IMR-90 (cell line): Measurements from ENCODE around the gene GDI2. TPM values are rescaled to one million over a fixed set of nuclear protein-coding genes. Genes with fewer than 3 reads are reported as not detected.

Experiments used
- ATAC-seq: fragments of 200-7000 bp; cut with Tn5 transposase; 2 replicates; pipeline ENCODE4 v1.9.1; 2020; ENCODE audit warnings: low read depth, mild to moderate bottlenecking, moderate library complexity
- BruUV-seq: library from RNA; stranded (reverse); fragments of 400-500 nt; replicated peaks from 2 replicates; lab custom pipeline; 2021; lab: Mats Ljungman, UMichigan
- CTCF ChIA-PET: fragments of 300-600 bp; formaldehyde crosslinking; extraction: SDS; loops from one replicate; lab custom pipeline; 2021; ENCODE audit warnings: antibody characterized with exemption; lab: Yijun Ruan, JAX
- POLR2A ChIA-PET: fragments of 300-600 bp; sonication (Branson Sonifier 250); formaldehyde crosslinking; loops from one replicate; lab custom pipeline; 2022; ENCODE audit warnings: antibody characterized with exemption; ENCODE audit not compliant: unreplicated experiment; lab: Charles Lee
- DNase-seq: peaks from one replicate; pipeline ENCODE4 v3.0.0; 2013
- H2AFZ ChIP-seq: replicated peaks from 2 replicates; pipeline ENCODE3; 2013; ENCODE audit warnings: low read length, mild to moderate bottlenecking; ENCODE audit not compliant: poor library complexity
- H2AK5ac ChIP-seq: 2 replicates; pipeline ENCODE4 v1.6.1; 2013; ENCODE audit warnings: low read depth, low read length, inconsistent platforms
- H2AK9ac ChIP-seq: replicated peaks from 2 replicates; pipeline ENCODE3; 2013; ENCODE audit warnings: mild to moderate bottlenecking, low read depth, low read length, moderate library complexity; ENCODE audit not compliant: poor library complexity
- H2BK120ac ChIP-seq: 2 replicates; pipeline ENCODE4 v1.6.1; 2013; ENCODE audit warnings: low read depth, low read length, inconsistent platforms
- H2BK15ac ChIP-seq: 3 replicates; pipeline ENCODE4 v1.6.1; 2013; ENCODE audit warnings: low read depth, low read length, inconsistent platforms
- H2BK20ac ChIP-seq: 2 replicates; pipeline ENCODE4 v1.6.1; 2013; ENCODE audit warnings: low read depth, mild to moderate bottlenecking, inconsistent platforms, low read length, moderate library complexity
- H2BK5ac ChIP-seq: 2 replicates; pipeline ENCODE4 v1.6.1; 2013; ENCODE audit warnings: mild to moderate bottlenecking, low read depth, low read length, inconsistent platforms; ENCODE audit not compliant: poor library complexity, severe bottlenecking
- H3K14ac ChIP-seq: replicated peaks from 2 replicates; pipeline ENCODE4 v1.6.1; 2013; ENCODE audit warnings: low read depth, low read length, inconsistent platforms
- H3K18ac ChIP-seq: 2 replicates; pipeline ENCODE4 v1.6.1; 2013; ENCODE audit warnings: low read depth, low read length, control low read depth
- H3K23ac ChIP-seq: 2 replicates; pipeline ENCODE4 v1.6.1; 2013; ENCODE audit warnings: low read depth, low read length, inconsistent platforms
- H3K27ac ChIP-seq: 2 replicates; pipeline ENCODE4 v1.5.1; 2013; ENCODE audit warnings: mild to moderate bottlenecking, control low read depth, low read length; ENCODE audit not compliant: insufficient read depth
- H3K27me3 ChIP-seq: 2 replicates; pipeline ENCODE4 v1.6.1; 2013; ENCODE audit warnings: low read length; ENCODE audit not compliant: control insufficient read depth, insufficient read depth
- H3K36me3 ChIP-seq: 2 replicates; pipeline ENCODE4 v1.6.1; 2013; ENCODE audit warnings: low read length, mixed read lengths; ENCODE audit not compliant: control insufficient read depth, insufficient read depth
- H3K4ac ChIP-seq: 2 replicates; pipeline ENCODE4 v1.6.1; 2013; ENCODE audit warnings: low read depth, low read length, inconsistent platforms
- H3K4me1 ChIP-seq: 2 replicates; pipeline ENCODE4 v1.6.1; 2013; ENCODE audit warnings: low read length, mixed read lengths; ENCODE audit not compliant: control insufficient read depth, insufficient read depth
- H3K4me2 ChIP-seq: 2 replicates; pipeline ENCODE4 v1.6.1; 2013; ENCODE audit warnings: low read depth, mild to moderate bottlenecking, control low read depth, low read length, moderate library complexity
- H3K4me3 ChIP-seq: 2 replicates; pipeline ENCODE4 v1.5.1; 2013; ENCODE audit warnings: low read depth, mild to moderate bottlenecking, control low read depth, low read length, moderate library complexity; ENCODE audit not compliant: insufficient read depth
- H3K56ac ChIP-seq: 2 replicates; pipeline ENCODE4 v1.6.1; 2013; ENCODE audit warnings: low read length, inconsistent platforms; ENCODE audit not compliant: insufficient read depth; ENCODE audit errors: extremely low read depth
- H3K79me1 ChIP-seq, 2 experiments: 2 replicates each; pipeline ENCODE4 v1.6.1; 2013; ENCODE audit warnings: low read length in 2 of 2, inconsistent platforms in 1 of 2, low read depth in 1 of 2
- H3K9ac ChIP-seq: 2 replicates; pipeline ENCODE4 v1.6.1; 2013; ENCODE audit warnings: low read depth, low read length, control low read depth
- H3K9me1 ChIP-seq: 2 replicates; pipeline ENCODE4 v1.6.1; 2013; ENCODE audit warnings: low read length, inconsistent platforms; ENCODE audit not compliant: insufficient read depth
- H3K9me3 ChIP-seq: 2 replicates; pipeline ENCODE4 v1.6.1; 2013; ENCODE audit warnings: low read length; ENCODE audit not compliant: control insufficient read depth, insufficient read depth
- H4K20me1 ChIP-seq: 2 replicates; pipeline ENCODE4 v1.6.1; 2013; ENCODE audit warnings: low read length, inconsistent platforms; ENCODE audit not compliant: insufficient read depth
- H4K5ac ChIP-seq: 2 replicates; pipeline ENCODE4 v1.6.1; 2013; ENCODE audit warnings: mild to moderate bottlenecking, low read depth, low read length, control low read depth
- H4K8ac ChIP-seq, 2 experiments: 2 replicates each; pipeline ENCODE4 v1.6.1; 2013; ENCODE audit warnings: low read depth in 2 of 2, low read length in 2 of 2, control low read depth in 1 of 2, inconsistent platforms in 1 of 2
- H4K91ac ChIP-seq: 2 replicates; pipeline ENCODE4 v1.6.1; 2013; ENCODE audit warnings: low read depth, low read length, inconsistent platforms; ENCODE audit not compliant: insufficient read depth
- CTCF ChIP-seq: conservative IDR thresholded peaks from 2 replicates; pipeline ENCODE4 v1.5.1; 2012; ENCODE audit warnings: mild to moderate bottlenecking, low read depth, low read length, improper control_type of control experiment
- FOS ChIP-seq: fragments of 150-350 bp; IDR thresholded peaks from 2 replicates; pipeline ENCODE4 v1.6.1; 2016; ENCODE audit warnings: low read depth, low read length
- MAFK ChIP-seq: IDR thresholded peaks from 2 replicates; pipeline ENCODE4 v1.6.1; 2012; ENCODE audit warnings: low read depth, low read length, improper control_type of control experiment
- MXI1 ChIP-seq: IDR thresholded peaks from 2 replicates; pipeline ENCODE4 v1.6.1; 2012; ENCODE audit warnings: low read depth, mild to moderate bottlenecking, low read length, moderate library complexity, borderline replicate concordance
- POLR2A ChIP-seq: IDR thresholded peaks from 2 replicates; pipeline ENCODE4 v1.6.1; 2012; ENCODE audit warnings: mild to moderate bottlenecking, low read depth, low read length
- SMC3 ChIP-seq: fragments of 150-350 bp; IDR thresholded peaks from 2 replicates; pipeline ENCODE4 v1.6.1; 2016; ENCODE audit warnings: low read depth, mild to moderate bottlenecking, antibody characterized with exemption, low read length, moderate library complexity
- USF2 ChIP-seq: fragments of 150-350 bp; IDR thresholded peaks from 2 replicates; pipeline ENCODE4 v1.6.1; 2017; ENCODE audit warnings: mild to moderate bottlenecking, antibody characterized with exemption, low read length, low read depth
- WGBS, 2 experiments: methylation state at CpG; one replicate each; pipeline versions ENCODE4 v1.1.5 to v1.1.7; 2013; ENCODE audit warnings: missing lambda C conversion rate in 2 of 2; ENCODE audit not compliant: insufficient read length in 1 of 2; ENCODE audit errors: extremely low coverage in 2 of 2; 5-methylcytosine and 5-hydroxymethylcytosine counted together
- dilution Hi-C: fragments of 300-500 bp; cut with HindIII; formaldehyde crosslinking; loops from one replicate; pipeline ENCODE4 v1.14.3; 2018; ENCODE audit warnings: low sequenced_read_pairs; ENCODE audit not compliant: unreplicated experiment
- in situ Hi-C: fragments of 300-500 bp; cut with MboI; formaldehyde crosslinking; loops from 3 replicates; pipeline ENCODE4 v1.14.3; 2019; ENCODE audit warnings: low sequenced_read_pairs, inconsistent platforms, mixed read lengths
- intact Hi-C: fragments of 100-400 bp; cut with micrococcal nuclease; formaldehyde crosslinking; loops from 2 replicates; pipeline ENCODE4 v1.10.0; 2022
- polyA plus RNA-seq, 3 experiments: library from polyadenylated mRNA; depleted of rRNA; stranded (reverse); fragments of >200 nt; gene quantifications; 2 replicates each; pipeline ENCODE4 v1.2.3, GENCODE V29; 2012; ENCODE audit warnings: low replicate concordance in 1 of 3
- total RNA-seq: library from RNA; depleted of rRNA; stranded (reverse); fragments of >200 nt; gene quantifications from 2 replicates; pipeline ENCODE4 v1.2.3, GENCODE V29; 2012

GDI2 gene
- total and polyA plus RNA-seq, 2 of the 4 experiments (the other 2 are of a cell fraction) = 171 to 396 TPM

DNA sequence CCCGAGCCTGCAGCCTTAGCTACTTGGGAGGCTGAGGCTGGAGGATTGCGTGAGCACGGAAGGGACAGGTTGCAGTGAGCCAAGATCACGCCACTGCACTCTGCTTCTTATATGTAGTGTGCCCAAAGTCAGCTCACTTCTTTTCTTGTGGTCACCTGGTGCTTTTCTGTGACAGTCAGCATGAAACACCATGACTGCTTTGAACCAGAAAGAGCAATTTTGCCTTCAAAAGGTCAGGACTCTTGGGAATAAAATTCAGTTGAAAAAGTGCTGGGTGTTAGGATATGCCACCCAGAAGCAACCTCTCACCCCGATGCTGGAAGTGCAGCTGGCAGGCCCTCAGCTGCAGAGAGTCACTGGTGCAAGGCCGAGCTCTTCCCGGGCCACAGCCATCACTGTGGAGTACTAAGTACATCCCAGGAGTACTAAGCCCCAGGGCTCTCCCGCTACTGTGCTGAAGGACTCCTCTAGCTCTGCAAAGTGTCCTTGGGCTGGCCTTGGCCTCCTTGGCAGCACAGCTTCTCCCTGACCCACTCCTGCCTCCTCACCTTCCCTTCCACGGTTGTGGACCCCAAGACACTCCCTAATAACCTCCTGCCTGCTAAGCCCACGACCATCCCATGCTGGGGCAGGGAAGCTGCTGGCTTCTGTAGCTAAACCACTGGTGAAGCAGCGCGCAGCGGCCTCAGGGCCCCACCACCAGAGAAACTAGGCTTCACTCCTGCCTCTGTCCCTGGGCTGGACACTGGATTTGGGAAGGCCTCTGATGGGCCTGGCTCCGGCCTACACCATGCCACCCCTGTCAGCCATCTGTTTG is 17.6 kb upstream of the GDI2 start (continued):
- TF ChIP-seq MAFK = no peak

DNA sequence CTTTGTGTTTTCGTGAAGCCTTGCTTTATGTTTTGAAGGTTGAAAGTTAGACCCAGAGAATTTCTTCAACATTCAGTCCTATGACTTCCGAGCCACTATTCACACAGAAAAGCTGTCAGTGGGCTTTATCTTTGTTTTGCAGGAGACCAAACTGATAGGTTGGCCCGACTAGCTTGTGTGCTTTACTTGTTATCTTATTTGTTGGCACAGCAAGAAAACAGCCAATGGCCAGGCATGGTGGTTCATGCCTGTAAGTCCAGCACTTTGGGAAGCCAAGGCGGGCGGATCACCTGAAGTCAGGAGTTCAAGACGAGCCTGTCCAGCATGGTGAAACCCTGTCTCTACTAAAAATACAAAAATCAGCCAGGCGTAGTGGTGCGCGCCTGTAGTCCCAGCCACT is 16.0 kb upstream of the GDI2 start:
- dilution Hi-C loops = no loop called here

More for the DNA sequence above, 16.0 kb upstream of the GDI2 start:
- no peak for TF ChIP-seq USF2
- TF ChIP-seq FOS = no peak
- TF ChIP-seq CTCF = no peak
- TF ChIP-seq SMC3 = no peak
- no peak for TF ChIP-seq MXI1
- TF ChIP-seq POLR2A = no peak
- no peak for TF ChIP-seq MAFK
- Histone ChIP-seq H2BK5ac (no peak overlapping the region), H3K4me1 (no peaks in the 10 kb centered on the region), H3K9me1 (peaks cover 5% of the 10 kb centered on the region; the same call in 1 of the 2 replicates), H3K4me2 (no peak overlapping the region), H2BK120ac (no peak overlapping the region), H3K18ac (no peak overlapping the region), H3K27me3 (no peaks in the 10 kb centered on the region), H2BK15ac (no peak overlapping the region), H3K14ac (no peak overlapping the region), H3K56ac (no peak overlapping the region), H2AK9ac (no peak overlapping the region), H3K23ac (no peak overlapping the region), H2AK5ac (no peak overlapping the region), H4K20me1 (no peaks in the 10 kb centered on the region), H3K79me1 (no peaks in the 10 kb centered on the region), H4K8ac (no peak overlapping the region), H4K5ac (no peak overlapping the region), H2BK20ac (no peak overlapping the region), H2AFZ (no peak overlapping the region), H3K27ac (no peak overlapping the region), H4K91ac (no peak overlapping the region), H3K36me3 (no peaks in the 10 kb centered on the region), H3K4ac (no peak overlapping the region), H3K9me3 (no peaks in the 10 kb centered on the region), H3K9ac (no peak overlapping the region), H3K4me3 (no peak overlapping the region)
- POLR2A ChIA-PET = no interaction called here
- ATAC-seq = no peak
- CTCF ChIA-PET = no interaction called here
- no peak for DNase-seq
- no TSS peak for BruUV-seq
- in situ Hi-C loops = loop anchor here (5.0 kb wide), 1 partner anchor 33 kb away; no protein-coding TSS in a partner anchor
- WGBS, 2 experiments = no CpG with 5 or more reads among the region's 9 CpGs
- intact Hi-C loops = no loop called here
